ENCODE measurements around the gene LCE3E. TPM values are rescaled to one million over a fixed set of nuclear protein-coding genes. Genes with fewer than 3 reads are reported as not detected.

Gene LCE3E, protein sequence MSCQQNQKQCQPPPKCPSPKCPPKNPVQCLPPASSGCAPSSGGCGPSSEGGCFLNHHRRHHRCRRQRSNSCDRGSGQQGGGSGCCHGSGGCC
- not detected in 2 replicates for total RNA-seq

DNA sequence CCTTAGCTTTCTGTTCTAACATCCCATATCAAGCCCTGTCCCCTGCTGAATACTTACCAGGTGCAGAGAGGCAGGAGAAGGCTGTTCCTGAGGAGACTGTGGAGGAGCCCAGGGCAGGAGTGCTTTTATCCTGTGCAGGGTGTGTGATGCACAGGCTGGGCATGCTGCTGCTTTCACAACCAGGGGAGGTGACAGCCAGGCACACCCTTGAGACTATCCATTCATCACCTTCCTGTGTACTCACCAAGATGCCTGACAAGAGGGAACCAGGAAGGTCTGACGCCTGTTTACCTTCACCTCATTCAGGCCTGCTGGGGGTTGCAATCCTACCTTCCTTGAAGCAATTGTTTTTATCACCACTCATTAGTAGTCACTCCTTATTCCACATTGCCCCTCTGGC is at the start of gene LCE3E:
Gene LCE3E, minus strand, starts transcription at position 100 of the 400 bp plus-strand sequence. CDS start 572 bp downstream, outside the sequence.

DNA sequence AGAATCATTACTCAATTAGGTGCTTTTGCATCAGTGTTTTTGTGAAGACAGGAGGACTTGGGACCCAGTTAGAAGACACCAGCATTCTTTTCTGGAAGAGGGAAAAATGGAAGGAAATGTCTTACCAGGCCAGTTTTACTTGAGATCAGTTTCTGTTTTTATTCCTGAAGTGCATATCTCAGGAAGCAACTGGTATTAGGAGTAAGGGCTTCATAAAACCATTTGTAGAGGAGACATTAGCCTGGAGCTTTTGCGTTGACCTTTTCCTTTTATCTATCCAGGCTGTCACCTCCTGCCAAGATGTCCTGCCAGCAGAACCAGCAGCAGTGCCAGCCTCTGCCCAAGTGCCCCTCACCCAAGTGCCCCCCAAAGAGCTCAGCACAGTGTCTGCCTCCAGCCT is 46.9 kb upstream of the LCE3E start, which contains the start of gene LCE3B:
Gene LCE3B, plus strand, starts transcription at position 301 of the 400 bp plus-strand sequence. Its CDS starts 0 bp downstream, at position 301.

DNA sequence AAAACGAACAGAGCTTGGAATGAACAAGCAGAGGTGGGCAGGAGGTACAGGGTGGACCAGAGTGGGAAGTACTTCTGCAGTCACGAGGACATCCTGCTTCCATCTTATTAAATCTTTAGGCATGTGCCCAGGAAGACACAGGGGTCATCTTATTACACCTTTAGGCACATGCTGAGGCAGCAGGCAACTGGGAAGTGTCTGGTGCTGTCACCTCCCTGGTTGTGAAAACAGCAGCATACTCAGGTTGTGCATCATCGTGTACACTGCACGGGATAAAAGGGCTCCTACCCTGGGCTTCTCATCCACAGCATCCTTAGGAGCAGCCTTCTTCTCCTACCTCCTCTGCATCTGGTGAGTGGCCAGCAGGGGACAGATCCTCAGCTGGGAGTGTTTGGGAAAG is 33.4 kb upstream of the LCE3E start, which contains the start of gene LCE3C:
Gene LCE3C, plus strand, starts transcription at position 301 of the 400 bp plus-strand sequence. CDS start 498 bp downstream, outside the sequence.

DNA sequence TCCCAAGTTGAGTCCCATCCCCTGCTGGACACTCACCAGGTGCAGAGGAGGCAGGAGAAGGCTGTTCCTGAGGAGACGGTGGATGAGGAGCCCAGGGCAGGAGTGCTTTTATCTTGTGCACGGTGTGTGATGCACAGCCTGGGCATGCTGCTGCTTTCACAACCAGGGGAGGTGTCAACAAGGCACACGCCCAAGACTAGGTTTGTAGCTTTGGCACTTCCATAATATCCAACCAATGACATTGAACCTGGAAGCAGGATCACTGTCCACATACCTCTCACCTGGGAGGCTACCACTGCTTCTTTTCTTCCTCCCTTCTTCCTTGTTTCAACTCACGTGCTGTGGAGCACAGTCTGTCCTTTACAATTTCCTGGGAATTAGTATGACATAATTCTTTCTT is 13.9 kb upstream of the LCE3E start, which contains the start of gene LCE3D:
Gene LCE3D, minus strand, starts transcription at position 84 of the 400 bp plus-strand sequence. CDS start 580 bp downstream, outside the sequence.

Other genes with a start within 250 kb of the LCE3E start
- gene FLG, start 241.5 kb downstream of the LCE3E start, total RNA-seq, result not detected in 2 replicates
- not detected in 2 replicates for gene FLG2, start 206.8 kb downstream of the LCE3E start, total RNA-seq
- not detected in 2 replicates for gene CRNN, start 152.5 kb downstream of the LCE3E start, total RNA-seq
- gene LCE5A, start 56.0 kb downstream of the LCE3E start, total RNA-seq, result not detected in 2 replicates
- gene CRCT1, start 52.3 kb downstream of the LCE3E start, total RNA-seq, result not detected in 2 replicates
- not detected in 2 replicates for gene LCE3D, start 13.7 kb upstream of the LCE3E start, total RNA-seq
- not detected in 2 replicates for gene LCE3C, start 33.5 kb upstream of the LCE3E start, total RNA-seq
- not detected in 2 replicates for gene LCE3B, start 47.0 kb upstream of the LCE3E start, total RNA-seq
- not detected in 2 replicates for gene LCE3A, start 56.3 kb upstream of the LCE3E start, total RNA-seq
- gene LCE2D, start 96.6 kb upstream of the LCE3E start, total RNA-seq, result not detected in 2 replicates
- not detected in 2 replicates for gene LCE2C, start 108.5 kb upstream of the LCE3E start, total RNA-seq
- not detected in 2 replicates for gene LCE2B, start 119.3 kb upstream of the LCE3E start, total RNA-seq
- not detected in 2 replicates for gene LCE2A, start 131.6 kb upstream of the LCE3E start, total RNA-seq
- gene LCE4A, start 141.4 kb upstream of the LCE3E start, total RNA-seq, result not detected in 2 replicates
- gene KPRP, start 191.2 kb upstream of the LCE3E start, total RNA-seq, result not detected in 2 replicates
- gene LCE1F, start 208.4 kb upstream of the LCE3E start, total RNA-seq, result not detected in 2 replicates
- gene LCE1E, start 219.5 kb upstream of the LCE3E start, total RNA-seq, result not detected in 2 replicates
- gene LCE1D, start 229.9 kb upstream of the LCE3E start, total RNA-seq, result not detected in 2 replicates
- not detected in 2 replicates for gene LCE1C, start 239.9 kb upstream of the LCE3E start, total RNA-seq
- gene LCE1B, start 245.2 kb upstream of the LCE3E start, total RNA-seq, result not detected in 2 replicates